Kidney epithelial cell (primary cell): ENCODE data around the gene KLHL13. TPM values are rescaled to one million over a fixed set of nuclear protein-coding genes. Genes with fewer than 3 reads are reported as not detected.
"Not testable (repeated sequence)": the region's sequence is repeated elsewhere in the genome, so short reads cannot be mapped to it uniquely, and the experiment has no call there.

Source experiments
- DNase-seq: peaks from one replicate; pipeline ENCODE4 v3.0.0-alpha.2; 2010; ENCODE audit warnings: low read depth
- H3K27me3 ChIP-seq: 2 replicates; pipeline ENCODE4 v1.6.0; 2011; ENCODE audit warnings: low read length; ENCODE audit not compliant: control insufficient read depth, insufficient read depth
- H3K36me3 ChIP-seq: 2 replicates; pipeline ENCODE4 v1.5.1; 2011; ENCODE audit warnings: low read length; ENCODE audit not compliant: control insufficient read depth, insufficient read depth
- H3K4me3 ChIP-seq: 2 replicates; pipeline ENCODE4 v1.5.1; 2011; ENCODE audit warnings: low read depth, mild to moderate bottlenecking, control low read depth, low read length
- CTCF ChIP-seq: IDR thresholded peaks from 2 replicates; pipeline ENCODE4 v1.5.1; 2011; ENCODE audit warnings: mild to moderate bottlenecking, moderate library complexity, low read length, control low read depth, inconsistent platforms; ENCODE audit not compliant: insufficient read depth, poor library complexity, severe bottlenecking
- total RNA-seq: library from RNA; depleted of rRNA; stranded (reverse); fragments of >200 nt; gene quantifications from 2 replicates; pipeline ENCODE4 v1.2.3, GENCODE V29; 2015

The KLHL13 gene
- total RNA-seq, 1 donor from 2014 or later, result 12.7 TPM

- no peak overlapping the region for H3K4me3 ChIP-seq
- no peak for TF ChIP-seq CTCF
- H3K27me3 ChIP-seq, result no peaks in the 10 kb centered on the region
- DNase-seq, result no peak
- no peaks in the 10 kb centered on the region for H3K36me3 ChIP-seq
Observed at GRCh38 chrX:118126286-118126685, 9.7 kb upstream of the KLHL13 start.

DNA sequence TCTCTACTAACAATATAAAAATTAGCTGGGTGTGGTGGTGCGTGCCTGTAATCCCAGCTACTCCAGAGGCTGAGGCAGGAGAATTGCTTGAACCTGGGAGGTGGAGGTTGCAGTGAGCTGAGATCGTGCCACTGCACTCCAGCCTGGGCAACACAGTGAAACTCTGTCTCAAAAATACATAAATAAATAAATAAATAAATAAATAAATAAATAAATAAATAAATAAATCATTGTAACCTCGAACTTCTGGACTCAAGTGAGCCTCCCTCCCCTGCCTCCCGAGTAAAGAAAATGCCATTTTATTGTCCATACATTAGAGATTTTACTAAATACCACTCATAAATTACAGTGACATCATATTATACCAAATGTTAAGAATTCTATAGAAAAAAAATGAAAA, 7.6 kb upstream of the KLHL13 start:
- not testable (repeated sequence) for H3K27me3 ChIP-seq, H3K4me3 ChIP-seq, H3K36me3 ChIP-seq, DNase-seq

- H3K27me3 ChIP-seq, result no peaks in the 10 kb centered on the region
Observed at GRCh38 chrX:118117741-118118140, 1.1 kb upstream of the KLHL13 start.

GRCh38 chrX:118115953-118116712, 477 bp downstream of the KLHL13 start:
- H3K27me3 ChIP-seq, result no peaks in the 10 kb centered on the region
- TF ChIP-seq CTCF, result no peak
- no peak for DNase-seq
- H3K36me3 ChIP-seq, result no peaks in the 10 kb centered on the region
- peak overlapping the region; percentile 82 for H3K4me3 ChIP-seq

More at GRCh38 chrX:118117741-118118140, 1.1 kb upstream of the KLHL13 start:
- Histone ChIP-seq H3K4me3 (no peak overlapping the region), H3K36me3 (no peaks in the 10 kb centered on the region)
- no peak for DNase-seq
- no peak for TF ChIP-seq CTCF

DNA sequence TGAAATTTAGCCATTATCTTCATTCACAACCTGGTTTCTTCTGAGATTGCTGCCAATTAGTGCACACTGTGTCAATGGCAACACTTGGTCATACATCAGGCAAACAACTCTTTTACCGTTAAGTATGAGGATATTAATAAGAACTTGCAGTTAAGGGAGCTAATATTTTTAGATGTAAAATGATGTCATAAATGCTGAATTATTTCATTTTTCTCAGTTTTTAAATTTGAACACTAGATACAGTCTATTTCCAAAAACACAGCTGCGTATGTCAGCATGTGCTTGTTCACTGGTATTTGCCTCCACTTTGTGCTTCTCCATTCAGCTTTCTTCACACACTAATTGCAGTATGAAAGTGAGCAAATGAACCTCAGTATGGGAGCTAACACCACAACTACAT, 1.6 kb downstream of the KLHL13 start:
- Histone ChIP-seq H3K36me3 (no peaks in the 10 kb centered on the region), H3K27me3 (no peaks in the 10 kb centered on the region), H3K4me3 (peak overlapping the region; percentile 82)
- no peak for DNase-seq
- no peak for TF ChIP-seq CTCF

- no peak for DNase-seq
- TF ChIP-seq CTCF, result no peak
- Histone ChIP-seq H3K27me3 (no peaks in the 10 kb centered on the region), H3K4me3 (no peak overlapping the region), H3K36me3 (no peaks in the 10 kb centered on the region)
Observed at GRCh38 chrX:118109065-118109464, 7.5 kb downstream of the KLHL13 start.
